Mesenchymal stem cell (in vitro differentiated cells and primary cell): ENCODE results near the gene FRMD8.

Experiments used
- DNase-seq: peaks from one replicate; pipeline ENCODE4 v3.0.0-alpha.2; 2013
- H2AFZ ChIP-seq: one replicate; pipeline ENCODE4 v1.6.1; 2013; ENCODE audit warnings: low read depth, mild to moderate bottlenecking, control low read depth, inconsistent platforms, low read length, moderate library complexity
- H2AK5ac ChIP-seq: 2 replicates; pipeline ENCODE4 v1.6.1; 2013; ENCODE audit warnings: low read length, moderate library complexity, mild to moderate bottlenecking, inconsistent platforms; ENCODE audit not compliant: severe bottlenecking
- H2BK120ac ChIP-seq: one replicate; pipeline ENCODE4 v1.6.1; 2013; ENCODE audit warnings: low read depth, mild to moderate bottlenecking, inconsistent platforms, low read length, moderate library complexity
- H2BK12ac ChIP-seq, 2 experiments: one replicate each; pipeline ENCODE4 v1.6.1; 2013; ENCODE audit warnings: inconsistent platforms in 2 of 2, low read length in 2 of 2, mild to moderate bottlenecking in 2 of 2, moderate library complexity in 2 of 2, control low read depth in 1 of 2
- H2BK15ac ChIP-seq: one replicate; pipeline ENCODE4 v1.6.1; 2013; ENCODE audit warnings: mild to moderate bottlenecking, low read depth, inconsistent platforms; ENCODE audit not compliant: poor library complexity, severe bottlenecking
- H2BK5ac ChIP-seq: 2 replicates; pipeline ENCODE4 v1.6.1; 2013; ENCODE audit warnings: low read depth, mild to moderate bottlenecking, low read length, control low read depth, inconsistent platforms; ENCODE audit not compliant: poor library complexity, severe bottlenecking
- H3K14ac ChIP-seq, 2 experiments: one replicate each; pipeline ENCODE4 v1.6.1; 2013; ENCODE audit warnings: inconsistent platforms in 2 of 2, low read length in 2 of 2, control low read depth in 1 of 2, mild to moderate bottlenecking in 1 of 2, moderate library complexity in 1 of 2
- H3K18ac ChIP-seq, 2 experiments: one replicate each; pipeline ENCODE4 v1.6.1; 2013; ENCODE audit warnings: inconsistent platforms in 2 of 2, low read length in 2 of 2, control low read depth in 1 of 2, low read depth in 1 of 2, mild to moderate bottlenecking in 1 of 2
- H3K23ac ChIP-seq, 2 experiments: one replicate each; pipeline ENCODE4 v1.6.1; 2013; ENCODE audit warnings: inconsistent platforms in 2 of 2, low read length in 2 of 2, mild to moderate bottlenecking in 2 of 2, moderate library complexity in 2 of 2, control low read depth in 1 of 2
- H3K27ac ChIP-seq: 2 replicates; pipeline ENCODE4 v1.5.1; 2013; ENCODE audit warnings: mild to moderate bottlenecking, moderate library complexity, low read length, control low read depth, inconsistent platforms; ENCODE audit not compliant: poor library complexity, severe bottlenecking
- H3K27me3 ChIP-seq, 2 experiments: 2 replicates each; pipeline versions ENCODE4 v1.6.1 to v1.7.0; 2013; ENCODE audit warnings: low read length in 2 of 2, mild to moderate bottlenecking in 2 of 2, moderate library complexity in 2 of 2, control low read depth in 1 of 2, inconsistent platforms in 1 of 2; ENCODE audit not compliant: control insufficient read depth in 1 of 2, insufficient read depth in 1 of 2
- H3K36me3 ChIP-seq, 2 experiments: 2 replicates each; pipeline versions ENCODE4 v1.6.1 to v1.7.0; 2013; ENCODE audit warnings: low read length in 2 of 2, control low read depth in 1 of 2, inconsistent platforms in 1 of 2, low read depth in 1 of 2, mild to moderate bottlenecking in 1 of 2; ENCODE audit not compliant: insufficient read depth in 2 of 2, control insufficient read depth in 1 of 2
- H3K4ac ChIP-seq, 2 experiments: one replicate each; pipeline ENCODE4 v1.6.1; 2013; ENCODE audit warnings: inconsistent platforms in 2 of 2, low read length in 2 of 2, mild to moderate bottlenecking in 2 of 2, moderate library complexity in 2 of 2, control low read depth in 1 of 2, low read depth in 1 of 2
- H3K4me1 ChIP-seq: 2 replicates; pipeline ENCODE4 v1.6.1; 2013; ENCODE audit warnings: low read depth, low read length, control low read depth; ENCODE audit not compliant: control insufficient read depth, insufficient read depth
- H3K4me2 ChIP-seq: 2 replicates; pipeline ENCODE4 v1.6.1; 2013; ENCODE audit warnings: low read length, mild to moderate bottlenecking, inconsistent platforms; ENCODE audit not compliant: poor library complexity, severe bottlenecking
- H3K4me3 ChIP-seq, 2 experiments: 2 replicates each; pipeline versions ENCODE4 v1.5.1 to v1.7.0; 2013; ENCODE audit warnings: low read length in 2 of 2, mild to moderate bottlenecking in 2 of 2, control low read depth in 1 of 2, low read depth in 1 of 2; ENCODE audit not compliant: insufficient read depth in 1 of 2
- H3K79me1 ChIP-seq: replicated peaks from 2 replicates; pipeline ENCODE4 v1.6.1; 2013; ENCODE audit warnings: mild to moderate bottlenecking, control low read depth, low read length, inconsistent platforms; ENCODE audit not compliant: poor library complexity, severe bottlenecking
- H3K9ac ChIP-seq: 2 replicates; pipeline ENCODE4 v1.7.0; 2013; ENCODE audit warnings: mild to moderate bottlenecking, low read length, moderate library complexity
- H3K9me3 ChIP-seq: 2 replicates; pipeline ENCODE4 v1.7.0; 2013; ENCODE audit warnings: mild to moderate bottlenecking, low read length; ENCODE audit not compliant: control insufficient read depth
- H4K8ac ChIP-seq: one replicate; pipeline ENCODE4 v1.6.1; 2013; ENCODE audit warnings: inconsistent platforms, mild to moderate bottlenecking, low read length, moderate library complexity
- H4K91ac ChIP-seq: one replicate; pipeline ENCODE4 v1.6.1; 2013; ENCODE audit warnings: mild to moderate bottlenecking, low read length, inconsistent platforms
- WGBS: methylation state at CpG from one replicate; pipeline ENCODE4 v1.1.7; 2013; ENCODE audit warnings: mixed read lengths; 5-methylcytosine and 5-hydroxymethylcytosine counted together

FRMD8 gene

DNA sequence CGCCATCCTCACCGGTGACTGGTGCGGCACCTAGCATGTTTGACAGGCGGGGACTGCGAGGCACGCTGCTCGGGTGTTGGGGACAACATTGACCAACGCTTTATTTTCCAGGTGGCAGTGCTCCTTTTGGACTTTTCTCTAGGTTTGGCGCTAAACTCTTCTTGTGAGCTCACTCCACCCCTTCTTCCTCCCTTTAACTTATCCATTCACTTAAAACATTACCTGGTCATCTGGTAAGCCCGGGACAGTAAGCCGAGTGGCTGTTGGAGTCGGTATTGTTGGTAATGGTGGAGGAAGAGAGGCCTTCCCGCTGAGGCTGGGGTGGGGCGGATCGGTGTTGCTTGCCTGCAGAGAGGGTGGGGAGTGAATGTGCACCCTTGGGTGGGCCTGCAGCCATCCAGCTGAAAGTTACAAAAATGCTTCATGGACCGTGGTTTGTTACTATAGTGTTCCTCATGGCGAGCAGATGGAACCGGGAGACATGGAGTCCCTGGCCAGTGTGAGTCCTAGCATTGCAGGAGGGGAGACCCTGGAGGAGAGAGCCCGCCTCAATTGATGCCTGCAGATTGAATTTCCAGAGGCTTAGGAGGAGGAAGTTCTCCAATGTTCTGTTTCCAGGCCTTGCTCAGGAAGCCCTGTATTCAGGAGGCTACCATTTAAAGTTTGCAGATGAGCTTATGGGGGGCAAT lies 37.2 kb downstream of the FRMD8 start:
- no peak for DNase-seq
- H2AFZ ChIP-seq: no peak overlapping the region
- H2BK5ac ChIP-seq: peak overlapping the region; percentile 75
- peak overlapping the region; percentile 80 for H4K8ac ChIP-seq
- H3K18ac ChIP-seq: peak overlapping the region; percentile 97
- H3K4me1 ChIP-seq: peaks cover 13% of the 10 kb centered on the region
- H4K91ac ChIP-seq: peak overlapping the region; percentile 41
- H3K4me2 ChIP-seq: peak overlapping the region; percentile 22
- no peak overlapping the region for H2AK5ac ChIP-seq
- H3K79me1 ChIP-seq: no peaks in the 10 kb centered on the region
- H3K9me3 ChIP-seq: no peaks in the 10 kb centered on the region
- H3K23ac ChIP-seq: peak overlapping the region in 1 of 2 experiments; percentile 75
- no peak overlapping the region for H2BK12ac ChIP-seq
- no peaks in the 10 kb centered on the region for H3K27me3 ChIP-seq
- H2BK120ac ChIP-seq: peak overlapping the region; percentile 54
- WGBS: 20% methylated on average over 18 of the region's 19 CpGs
- H3K36me3 ChIP-seq: peaks cover 7 to 54% of the 10 kb centered on the region in 2 experiments
- no peak overlapping the region for H2BK15ac ChIP-seq
- H3K4ac ChIP-seq: peak overlapping the region; percentile 6 to 42
- peak overlapping the region; percentile 100 for H3K27ac ChIP-seq
- H3K9ac ChIP-seq: peak overlapping the region; percentile 99
- H3K14ac ChIP-seq: peak overlapping the region in 1 of 2 experiments; percentile 96
- peak overlapping the region; percentile 81 to 92 for H3K4me3 ChIP-seq

DNA sequence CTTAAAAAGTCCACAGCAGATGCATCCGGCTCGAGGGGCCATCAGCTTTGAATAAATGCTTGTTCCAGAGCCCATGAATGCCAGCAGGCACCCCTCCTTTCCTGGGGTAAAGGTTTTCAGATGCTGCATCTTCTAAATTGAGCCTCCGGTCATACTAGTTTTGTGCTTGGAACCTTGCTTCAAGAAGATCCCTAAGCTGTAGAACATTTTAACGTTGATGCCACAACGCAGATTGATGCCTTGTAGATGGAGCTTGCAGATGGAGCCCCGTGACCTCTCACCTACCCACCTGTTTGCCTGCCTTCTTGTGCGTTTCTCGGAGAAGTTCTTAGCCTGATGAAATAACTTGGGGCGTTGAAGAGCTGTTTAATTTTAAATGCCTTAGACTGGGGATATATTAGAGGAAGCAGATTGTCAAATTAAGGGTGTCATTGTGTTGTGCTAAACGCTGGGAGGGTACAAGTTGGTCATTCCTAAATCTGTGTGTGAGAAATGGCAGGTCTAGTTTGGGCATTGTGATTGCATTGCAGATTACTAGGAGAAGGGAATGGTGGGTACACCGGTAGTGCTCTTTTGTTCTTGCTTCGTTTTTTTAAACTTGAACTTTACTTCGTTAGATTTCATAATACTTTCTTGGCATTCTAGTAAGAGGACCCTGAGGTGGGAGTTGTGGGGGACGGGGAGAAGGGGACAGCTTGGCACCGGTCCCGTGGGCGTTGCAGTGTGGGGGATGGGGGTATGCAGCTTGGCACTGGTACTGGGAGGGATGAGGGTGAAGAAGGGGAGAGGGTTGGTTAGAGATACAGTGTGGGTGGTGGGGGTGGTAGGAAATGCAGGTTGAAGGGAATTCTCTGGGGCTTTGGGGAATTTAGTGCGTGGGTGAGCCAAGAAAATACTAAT lies 38.0 kb downstream of the FRMD8 start:
- peak overlapping the region; percentile 99 for H3K9ac ChIP-seq
- no peak overlapping the region for H4K8ac ChIP-seq
- peak overlapping the region; percentile 26 for H2BK5ac ChIP-seq
- no peaks in the 10 kb centered on the region for H3K27me3 ChIP-seq
- peak overlapping the region; percentile 100 for H3K27ac ChIP-seq
- H3K23ac ChIP-seq: no peak overlapping the region
- H3K36me3 ChIP-seq: peaks cover 7 to 62% of the 10 kb centered on the region in 2 experiments
- no peak overlapping the region for H4K91ac ChIP-seq
- no peaks in the 10 kb centered on the region for H3K9me3 ChIP-seq
- H2AK5ac ChIP-seq: no peak overlapping the region
- no peak overlapping the region for H2BK15ac ChIP-seq
- peak overlapping the region; percentile 5 to 97 for H3K18ac ChIP-seq
- no peaks in the 10 kb centered on the region for H3K79me1 ChIP-seq
- H3K14ac ChIP-seq: peak overlapping the region in 1 of 2 experiments; percentile 3
- peak overlapping the region; percentile 22 for H3K4me2 ChIP-seq
- H2BK12ac ChIP-seq: no peak overlapping the region
- H2AFZ ChIP-seq: no peak overlapping the region
- H3K4ac ChIP-seq: peak overlapping the region in 1 of 2 experiments; percentile 24
- H3K4me3 ChIP-seq: peak overlapping the region; percentile 81 to 92
- H2BK120ac ChIP-seq: no peak overlapping the region
- DNase-seq: peak; percentile 68
- WGBS: 13% methylated on average over 18 of the region's 18 CpGs
- H3K4me1 ChIP-seq: peaks cover 6% of the 10 kb centered on the region

GRCh38 chr11:65425105-65425970 lies 38.9 kb downstream of the FRMD8 start:
- H2BK120ac ChIP-seq: no peak overlapping the region
- WGBS: 9% methylated on average over 7 of the region's 9 CpGs
- H3K4me1 ChIP-seq: peaks cover 5% of the 10 kb centered on the region
- H2AFZ ChIP-seq: no peak overlapping the region
- H3K27ac ChIP-seq: peak overlapping the region; percentile 100
- no peak overlapping the region for H3K23ac ChIP-seq
- H2AK5ac ChIP-seq: no peak overlapping the region
- peak overlapping the region; percentile 81 to 92 for H3K4me3 ChIP-seq
- no peaks in the 10 kb centered on the region for H3K27me3 ChIP-seq
- no peak overlapping the region for H4K91ac ChIP-seq
- H2BK12ac ChIP-seq: no peak overlapping the region
- no peaks in the 10 kb centered on the region for H3K9me3 ChIP-seq
- H3K36me3 ChIP-seq: peaks cover 7 to 71% of the 10 kb centered on the region in 2 experiments
- no peak overlapping the region for H3K4ac ChIP-seq
- no peak overlapping the region for H2BK15ac ChIP-seq
- peak overlapping the region; percentile 99 for H3K9ac ChIP-seq
- H2BK5ac ChIP-seq: no peak overlapping the region
- H3K4me2 ChIP-seq: peak overlapping the region; percentile 33
- H4K8ac ChIP-seq: no peak overlapping the region
- H3K79me1 ChIP-seq: no peaks in the 10 kb centered on the region
- peak; percentile 81 for DNase-seq
- H3K14ac ChIP-seq: peak overlapping the region in 1 of 2 experiments; percentile 53
- peak overlapping the region in 1 of 2 experiments; percentile 2 for H3K18ac ChIP-seq
